K562 (cell line): ENCODE data around the gene NDC1. TPM values are rescaled to one million over a fixed set of nuclear protein-coding genes. Genes with fewer than 3 reads are reported as not detected.

Source experiments
- COPS2 ChIP-seq: fragments of 450-650 bp; conservative IDR thresholded peaks from 2 replicates; pipeline ENCODE4 v1.6.1; 2016; ENCODE audit warnings: mild to moderate bottlenecking, moderate library complexity
- DIDO1 ChIP-seq: fragments of 450-650 bp; IDR thresholded peaks from 2 replicates; pipeline ENCODE4 v1.6.1; 2016; ENCODE audit warnings: low read depth, missing biosample characterization, missing genetic modification characterization
- FOXK1 ChIP-seq: sonication (generic); formaldehyde crosslinking; IDR thresholded peaks from 2 replicates; pipeline ENCODE4 v1.8.0; 2022; ENCODE audit warnings: missing genetic modification reagents, mild to moderate bottlenecking, borderline replicate concordance
- KAT8 ChIP-seq: fragments of 450-650 bp; IDR thresholded peaks from 2 replicates; pipeline ENCODE4 v1.6.1; 2016; ENCODE audit warnings: low read depth, mild to moderate bottlenecking
- POLR2H ChIP-seq: IDR thresholded peaks from 2 replicates; pipeline ENCODE4 v1.6.1; 2016; ENCODE audit warnings: missing genetic modification characterization, low read depth, mild to moderate bottlenecking, control low read depth, missing compliant biosample characterization, moderate library complexity
- RBM25 ChIP-seq: fragments of 200-400 bp; formaldehyde crosslinking; IDR thresholded peaks from 2 replicates; pipeline ENCODE4 v1.6.1; 2018; ENCODE audit warnings: low read length, low read depth, moderate library complexity; ENCODE audit not compliant: severe bottlenecking
- ZC3H11A ChIP-seq: IDR thresholded peaks from 2 replicates; pipeline ENCODE4 v1.6.1; 2012; ENCODE audit warnings: low read depth, low read length, improper control_type of control experiment
- ZKSCAN1 ChIP-seq: fragments of 150-350 bp; IDR thresholded peaks from 2 replicates; pipeline ENCODE4 v1.6.1; 2016; ENCODE audit warnings: low read depth, low read length
- ZNF41 ChIP-seq: fragments of 250-450 bp; sonication (Bioruptor Pico); conservative IDR thresholded peaks from 2 replicates; pipeline ENCODE4 v1.4.0; 2020; ENCODE audit warnings: mild to moderate bottlenecking
- ZNF584 ChIP-seq: fragments of 200-800 bp; sonication (Bioruptor generic); IDR thresholded peaks from 2 replicates; pipeline ENCODE4 v1.6.1; 2016; ENCODE audit warnings: low read depth, mild to moderate bottlenecking, missing genetic modification characterization, missing compliant biosample characterization
- polyA plus RNA-seq, 8 experiments: library from polyadenylated mRNA; depleted of rRNA in 4 of 8; stranded (reverse) in 5 of 8; unstranded in 3 of 8; fragments of >200 nt; fragmentation: Nextera tagmentation in 2 of 8; fragmentation: Illumina TruSeq in 1 of 8; extraction: Ambion mirVana in 2 of 8; extraction: Trizol in 1 of 8; gene quantifications; 2 replicates each; pipeline versions ENCODE4 v1.2.1 to v1.2.3, GENCODE V29; 2011 to 2014; ENCODE audit warnings: inconsistent platforms in 1 of 8, missing spikeins in 1 of 8
- total RNA-seq, 7 experiments: library from RNA; depleted of rRNA in 6 of 7; stranded (reverse); fragments of >200 nt in 6 of 7; fragmentation: Illumina TruSeq in 2 of 7; extraction: Trizol in 2 of 7; gene quantifications; 2 replicates each; pipeline versions ENCODE4 v1.2.1 to v1.2.3, GENCODE V29; 2011 to 2021; ENCODE audit warnings: low replicate concordance in 1 of 7
- TF ChIP-seq, protein P1 (sequence below), 3 experiments: IDR thresholded peaks in 2 of 3; conservative IDR thresholded peaks in 1 of 3; 2 replicates each; pipeline ENCODE4 v1.5.1; 2011 to 2012; ENCODE audit warnings: low read length in 3 of 3, mild to moderate bottlenecking in 3 of 3, control low read depth in 2 of 3, improper control_type of control experiment in 1 of 3, inconsistent platforms in 1 of 3, low read depth in 1 of 3, mixed read lengths in 1 of 3, moderate library complexity in 1 of 3; ENCODE audit not compliant: insufficient read depth in 2 of 3
- TF ChIP-seq, protein P2 (sequence below), 2 experiments: fragments of 450-650 bp in 1 of 2; sonication (generic) in 1 of 2; formaldehyde crosslinking in 1 of 2; IDR thresholded peaks; 2 replicates each; pipeline versions ENCODE4 v1.7.1 to v1.9.0; 2016 to 2022; ENCODE audit warnings: inconsistent platforms in 1 of 2, mild to moderate bottlenecking in 1 of 2, missing genetic modification reagents in 1 of 2
- TF ChIP-seq, protein P3 (sequence below): fragments of 450-650 bp; IDR thresholded peaks from 2 replicates; pipeline ENCODE4 v1.6.1; 2016
- TF ChIP-seq, protein P4 (sequence below), 2 experiments: IDR thresholded peaks; 2 replicates each; pipeline ENCODE4 v1.6.1; 2011; ENCODE audit warnings: borderline replicate concordance in 1 of 2, control low read depth in 1 of 2, low read depth in 1 of 2, low read length in 1 of 2, mild to moderate bottlenecking in 1 of 2, mixed read lengths in 1 of 2, moderate library complexity in 1 of 2; ENCODE audit not compliant: insufficient read depth in 1 of 2, insufficient read length in 1 of 2, poor library complexity in 1 of 2, severe bottlenecking in 1 of 2; ENCODE audit errors: extremely low read depth in 1 of 2

Gene NDC1
- total and polyA plus RNA-seq, 9 of the 15 experiments (the other 6 are each of a cell fraction or from before 2014, with no cell fraction given): 26.9 to 102 (median 64.5) TPM

DNA sequence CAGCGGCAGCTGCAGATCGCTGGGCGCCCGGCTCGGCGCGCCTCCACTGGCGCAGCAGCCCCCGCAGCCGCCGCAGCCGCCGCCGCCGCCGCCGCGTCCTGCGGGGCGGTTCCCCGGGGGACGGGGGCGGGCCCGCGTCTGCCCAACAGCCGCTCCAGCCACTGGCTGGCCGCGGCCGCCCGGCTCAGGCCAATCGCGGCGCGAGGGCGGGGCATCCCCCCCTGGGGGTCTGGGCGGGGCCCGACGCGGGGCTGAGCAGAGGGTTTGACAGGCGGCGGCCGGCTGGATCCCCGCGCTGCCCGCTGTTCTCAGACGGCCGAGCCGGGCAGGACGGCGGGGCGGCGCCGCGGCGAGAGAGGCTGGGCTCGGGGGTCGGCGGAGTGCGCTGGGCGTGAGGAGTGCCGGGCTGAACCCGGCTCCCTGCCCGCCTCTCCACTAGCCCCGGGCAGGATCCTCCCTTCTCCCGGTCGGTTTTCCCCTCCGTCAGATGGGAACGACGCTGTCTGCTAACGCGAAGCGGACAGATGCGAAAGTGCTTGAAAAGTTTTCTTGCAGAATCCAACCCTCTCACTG, 98.9 kb downstream of the NDC1 start, which contains the start of gene GLIS1 (continued):
- TF ChIP-seq, protein P1, sequence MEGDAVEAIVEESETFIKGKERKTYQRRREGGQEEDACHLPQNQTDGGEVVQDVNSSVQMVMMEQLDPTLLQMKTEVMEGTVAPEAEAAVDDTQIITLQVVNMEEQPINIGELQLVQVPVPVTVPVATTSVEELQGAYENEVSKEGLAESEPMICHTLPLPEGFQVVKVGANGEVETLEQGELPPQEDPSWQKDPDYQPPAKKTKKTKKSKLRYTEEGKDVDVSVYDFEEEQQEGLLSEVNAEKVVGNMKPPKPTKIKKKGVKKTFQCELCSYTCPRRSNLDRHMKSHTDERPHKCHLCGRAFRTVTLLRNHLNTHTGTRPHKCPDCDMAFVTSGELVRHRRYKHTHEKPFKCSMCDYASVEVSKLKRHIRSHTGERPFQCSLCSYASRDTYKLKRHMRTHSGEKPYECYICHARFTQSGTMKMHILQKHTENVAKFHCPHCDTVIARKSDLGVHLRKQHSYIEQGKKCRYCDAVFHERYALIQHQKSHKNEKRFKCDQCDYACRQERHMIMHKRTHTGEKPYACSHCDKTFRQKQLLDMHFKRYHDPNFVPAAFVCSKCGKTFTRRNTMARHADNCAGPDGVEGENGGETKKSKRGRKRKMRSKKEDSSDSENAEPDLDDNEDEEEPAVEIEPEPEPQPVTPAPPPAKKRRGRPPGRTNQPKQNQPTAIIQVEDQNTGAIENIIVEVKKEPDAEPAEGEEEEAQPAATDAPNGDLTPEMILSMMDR (IDR thresholded peaks at IDR 0.05 in 2 of 3, conservative IDR thresholded peaks at IDR 0.05 in 1 of 3; ENCODE audit: insufficient read depth in 2 of 3, low read depth in 1 of 3, low read length in 3 of 3): no peak
- TF ChIP-seq, protein P2, sequence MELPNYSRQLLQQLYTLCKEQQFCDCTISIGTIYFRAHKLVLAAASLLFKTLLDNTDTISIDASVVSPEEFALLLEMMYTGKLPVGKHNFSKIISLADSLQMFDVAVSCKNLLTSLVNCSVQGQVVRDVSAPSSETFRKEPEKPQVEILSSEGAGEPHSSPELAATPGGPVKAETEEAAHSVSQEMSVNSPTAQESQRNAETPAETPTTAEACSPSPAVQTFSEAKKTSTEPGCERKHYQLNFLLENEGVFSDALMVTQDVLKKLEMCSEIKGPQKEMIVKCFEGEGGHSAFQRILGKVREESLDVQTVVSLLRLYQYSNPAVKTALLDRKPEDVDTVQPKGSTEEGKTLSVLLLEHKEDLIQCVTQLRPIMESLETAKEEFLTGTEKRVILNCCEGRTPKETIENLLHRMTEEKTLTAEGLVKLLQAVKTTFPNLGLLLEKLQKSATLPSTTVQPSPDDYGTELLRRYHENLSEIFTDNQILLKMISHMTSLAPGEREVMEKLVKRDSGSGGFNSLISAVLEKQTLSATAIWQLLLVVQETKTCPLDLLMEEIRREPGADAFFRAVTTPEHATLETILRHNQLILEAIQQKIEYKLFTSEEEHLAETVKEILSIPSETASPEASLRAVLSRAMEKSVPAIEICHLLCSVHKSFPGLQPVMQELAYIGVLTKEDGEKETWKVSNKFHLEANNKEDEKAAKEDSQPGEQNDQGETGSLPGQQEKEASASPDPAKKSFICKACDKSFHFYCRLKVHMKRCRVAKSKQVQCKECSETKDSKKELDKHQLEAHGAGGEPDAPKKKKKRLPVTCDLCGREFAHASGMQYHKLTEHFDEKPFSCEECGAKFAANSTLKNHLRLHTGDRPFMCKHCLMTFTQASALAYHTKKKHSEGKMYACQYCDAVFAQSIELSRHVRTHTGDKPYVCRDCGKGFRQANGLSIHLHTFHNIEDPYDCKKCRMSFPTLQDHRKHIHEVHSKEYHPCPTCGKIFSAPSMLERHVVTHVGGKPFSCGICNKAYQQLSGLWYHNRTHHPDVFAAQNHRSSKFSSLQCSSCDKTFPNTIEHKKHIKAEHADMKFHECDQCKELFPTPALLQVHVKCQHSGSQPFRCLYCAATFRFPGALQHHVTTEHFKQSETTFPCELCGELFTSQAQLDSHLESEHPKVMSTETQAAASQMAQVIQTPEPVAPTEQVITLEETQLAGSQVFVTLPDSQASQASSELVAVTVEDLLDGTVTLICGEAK (IDR thresholded peaks at IDR 0.05): no peak
- TF ChIP-seq, protein P2 (CRISPR knock-in tag; IDR thresholded peaks at IDR 0.05): no peak
- no peak for TF ChIP-seq COPS2
- TF ChIP-seq, protein P3, sequence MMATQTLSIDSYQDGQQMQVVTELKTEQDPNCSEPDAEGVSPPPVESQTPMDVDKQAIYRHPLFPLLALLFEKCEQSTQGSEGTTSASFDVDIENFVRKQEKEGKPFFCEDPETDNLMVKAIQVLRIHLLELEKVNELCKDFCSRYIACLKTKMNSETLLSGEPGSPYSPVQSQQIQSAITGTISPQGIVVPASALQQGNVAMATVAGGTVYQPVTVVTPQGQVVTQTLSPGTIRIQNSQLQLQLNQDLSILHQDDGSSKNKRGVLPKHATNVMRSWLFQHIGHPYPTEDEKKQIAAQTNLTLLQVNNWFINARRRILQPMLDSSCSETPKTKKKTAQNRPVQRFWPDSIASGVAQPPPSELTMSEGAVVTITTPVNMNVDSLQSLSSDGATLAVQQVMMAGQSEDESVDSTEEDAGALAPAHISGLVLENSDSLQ: peak; percentile 89
- no peak for TF ChIP-seq ZNF584 (CRISPR knock-in tag)
- no peak for TF ChIP-seq ZNF41 (CRISPR knock-in tag)
- TF ChIP-seq ZKSCAN1: no peak
- TF ChIP-seq POLR2H: no peak
- TF ChIP-seq KAT8: no peak
- peak; percentile 100 for TF ChIP-seq RBM25
- no peak for TF ChIP-seq ZC3H11A
- TF ChIP-seq, protein P4, sequence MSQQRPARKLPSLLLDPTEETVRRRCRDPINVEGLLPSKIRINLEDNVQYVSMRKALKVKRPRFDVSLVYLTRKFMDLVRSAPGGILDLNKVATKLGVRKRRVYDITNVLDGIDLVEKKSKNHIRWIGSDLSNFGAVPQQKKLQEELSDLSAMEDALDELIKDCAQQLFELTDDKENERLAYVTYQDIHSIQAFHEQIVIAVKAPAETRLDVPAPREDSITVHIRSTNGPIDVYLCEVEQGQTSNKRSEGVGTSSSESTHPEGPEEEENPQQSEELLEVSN (IDR thresholded peaks at IDR 0.05; ENCODE audit: borderline replicate concordance in 1 of 2, extremely low read depth in 1 of 2, insufficient read depth in 1 of 2, insufficient read length in 1 of 2, low read depth in 1 of 2, low read length in 1 of 2, poor library complexity in 1 of 2, severe bottlenecking in 1 of 2): peak in 1 of 2 experiments; percentile 62
- TF ChIP-seq FOXK1 (CRISPR knock-in tag): no peak
- TF ChIP-seq DIDO1 (tag): no peak
